HG03139 (cell line): ENCODE data around the gene EPRS1.

Experiments used
- ATAC-seq: cut with Tn5 transposase; IDR thresholded peaks from one replicate; pipeline ENCODE4 v1.9.1; 2021; ENCODE audit not compliant: unreplicated experiment

The EPRS1 gene

GRCh38 chr1:220046052-220046930 is at the start of gene EPRS1:
Gene EPRS1, minus strand, starts transcription at chr1:220046505. Its CDS starts 117 bp downstream, at chr1:220046388.
- ATAC-seq = peak; percentile 99

GRCh38 chr1:220094016-220094911 is 48.0 kb upstream of the EPRS1 start, which contains the start of gene IARS2:
Gene IARS2, plus strand, starts transcription at chr1:220094132. Its CDS starts 85 bp downstream, at chr1:220094217.
- peak; percentile 55 for ATAC-seq

DNA sequence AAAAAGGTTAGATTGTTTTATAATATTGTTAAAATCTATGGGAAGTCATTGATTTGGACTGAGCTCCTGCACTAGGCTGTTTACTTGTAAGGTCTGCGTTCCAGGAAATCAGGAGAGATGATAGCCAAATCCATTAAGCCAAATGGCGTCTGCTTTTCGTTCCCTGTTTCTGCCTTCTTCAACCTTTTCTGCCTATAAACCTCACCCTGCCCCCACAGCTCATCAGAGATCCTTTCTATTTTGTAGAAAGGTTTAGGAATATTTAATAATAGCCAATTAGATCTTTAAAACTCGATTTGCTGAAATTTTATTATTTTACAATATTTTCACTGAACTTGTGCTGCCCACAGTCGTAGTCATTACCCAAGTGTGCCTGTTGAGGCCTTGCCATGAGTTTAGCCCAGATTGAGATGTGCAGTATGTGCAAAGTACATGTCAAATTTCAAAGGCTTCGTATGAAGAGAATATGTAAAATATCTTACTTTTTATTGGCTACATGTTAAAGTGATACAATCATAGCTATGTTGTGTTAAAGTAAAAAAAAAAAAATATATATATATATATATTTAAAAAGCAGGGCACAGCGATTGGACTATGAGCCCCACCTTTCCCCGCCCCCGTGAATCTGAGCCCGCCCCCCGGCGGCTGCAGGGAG is 47.2 kb upstream of the EPRS1 start:
- peak; percentile 3 for ATAC-seq

- ATAC-seq = no peak
These were observed 46.4 kb upstream of the EPRS1 start for GRCh38 chr1:220092694-220093093.

DNA sequence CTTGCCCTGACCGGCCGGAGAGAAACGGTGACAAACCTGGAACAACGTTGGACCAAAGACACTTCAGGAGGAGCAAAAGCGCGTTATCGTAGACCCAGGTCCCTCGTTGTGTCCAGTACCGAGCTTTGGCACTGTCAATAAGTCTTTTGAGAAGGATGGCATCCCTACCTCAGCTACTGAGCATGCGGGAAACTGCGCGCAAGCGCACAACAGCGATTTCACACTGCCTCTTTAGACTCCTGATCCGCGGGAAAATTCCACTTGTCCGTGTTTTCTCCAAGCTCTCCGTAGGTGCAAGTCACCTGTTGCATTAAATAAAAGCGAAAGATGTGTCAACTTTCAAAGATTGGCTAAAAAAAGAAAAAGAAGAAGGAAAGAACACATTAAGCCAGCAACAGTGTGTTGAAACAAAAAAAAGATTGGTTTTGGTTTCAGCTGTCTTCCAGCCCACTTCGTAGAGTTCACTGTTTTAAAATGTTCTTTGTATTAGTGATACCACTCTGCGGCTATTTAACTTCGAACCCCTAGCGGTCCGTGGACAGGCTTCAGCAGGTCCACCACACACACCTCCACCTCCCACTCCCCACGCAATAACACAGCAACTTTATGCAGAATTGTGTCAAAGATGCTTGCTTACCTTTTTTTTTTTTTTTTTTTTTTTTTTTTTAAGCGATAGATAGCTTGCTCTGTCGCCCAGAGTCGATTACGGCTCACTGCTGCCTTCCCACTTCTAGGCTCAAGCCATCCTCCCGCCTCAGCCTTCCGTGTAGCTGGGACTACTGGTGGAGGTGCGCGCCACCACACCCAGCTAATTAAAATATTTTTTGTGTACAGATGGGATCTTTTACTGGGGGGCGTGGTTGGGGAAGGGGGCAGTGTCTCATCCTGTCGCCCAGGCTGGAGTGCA is 43.6 kb upstream of the EPRS1 start, which contains the start of gene BPNT1:
Gene BPNT1 (minus strand): TSS at position 139 of the 907 bp plus-strand sequence. CDS start 9,942 bp downstream, outside the sequence.
- peak; percentile 60 for ATAC-seq

GRCh38 chr1:220086261-220086686 is 40.0 kb upstream of the EPRS1 start:
- peak; percentile 38 for ATAC-seq

- ATAC-seq = no peak
These were observed 38.2 kb upstream of the EPRS1 start for GRCh38 chr1:220084460-220084859.

- no peak for ATAC-seq
These were observed 31.6 kb upstream of the EPRS1 start for GRCh38 chr1:220077887-220078286.

DNA sequence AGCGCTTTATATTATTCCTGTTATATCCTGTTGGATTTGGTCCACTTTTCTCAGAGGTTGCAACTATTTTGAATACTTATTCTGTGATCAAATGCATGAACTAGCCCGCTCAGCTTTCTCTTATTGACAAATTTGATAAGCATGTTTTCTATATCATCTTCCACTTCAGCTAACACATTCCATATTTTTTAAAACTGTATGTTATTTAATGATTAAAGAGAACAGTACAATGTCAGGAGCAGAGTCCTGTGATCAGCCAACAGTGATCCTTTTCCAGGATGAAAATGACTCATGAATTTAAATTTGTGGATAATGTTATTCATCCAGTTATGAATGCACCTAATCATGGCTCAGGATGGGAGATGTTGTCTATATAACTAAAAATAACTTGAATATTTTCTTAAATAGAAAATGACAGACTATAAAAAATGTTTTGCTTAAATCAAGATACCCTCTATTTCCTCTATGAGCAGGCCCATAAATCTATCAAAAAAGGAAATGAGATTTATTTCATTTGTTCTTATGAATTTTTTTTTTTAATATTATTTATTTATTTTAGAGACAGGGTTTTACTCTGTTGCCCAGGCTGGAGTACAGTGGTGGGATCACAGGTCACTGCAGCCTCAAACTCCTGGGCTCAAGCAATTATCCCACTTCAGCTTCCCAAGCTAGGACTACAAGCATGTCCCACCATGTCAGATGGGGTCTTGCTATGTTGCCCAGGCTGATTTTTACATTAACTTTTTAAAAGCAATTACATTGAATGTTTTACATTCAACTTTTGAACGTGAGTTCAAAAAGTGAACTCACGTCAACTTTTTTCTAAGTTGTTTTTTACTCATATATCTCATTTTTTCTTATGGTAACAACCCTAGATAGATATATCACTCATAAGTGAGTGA is 30.8 kb upstream of the EPRS1 start:
- ATAC-seq = no peak

DNA sequence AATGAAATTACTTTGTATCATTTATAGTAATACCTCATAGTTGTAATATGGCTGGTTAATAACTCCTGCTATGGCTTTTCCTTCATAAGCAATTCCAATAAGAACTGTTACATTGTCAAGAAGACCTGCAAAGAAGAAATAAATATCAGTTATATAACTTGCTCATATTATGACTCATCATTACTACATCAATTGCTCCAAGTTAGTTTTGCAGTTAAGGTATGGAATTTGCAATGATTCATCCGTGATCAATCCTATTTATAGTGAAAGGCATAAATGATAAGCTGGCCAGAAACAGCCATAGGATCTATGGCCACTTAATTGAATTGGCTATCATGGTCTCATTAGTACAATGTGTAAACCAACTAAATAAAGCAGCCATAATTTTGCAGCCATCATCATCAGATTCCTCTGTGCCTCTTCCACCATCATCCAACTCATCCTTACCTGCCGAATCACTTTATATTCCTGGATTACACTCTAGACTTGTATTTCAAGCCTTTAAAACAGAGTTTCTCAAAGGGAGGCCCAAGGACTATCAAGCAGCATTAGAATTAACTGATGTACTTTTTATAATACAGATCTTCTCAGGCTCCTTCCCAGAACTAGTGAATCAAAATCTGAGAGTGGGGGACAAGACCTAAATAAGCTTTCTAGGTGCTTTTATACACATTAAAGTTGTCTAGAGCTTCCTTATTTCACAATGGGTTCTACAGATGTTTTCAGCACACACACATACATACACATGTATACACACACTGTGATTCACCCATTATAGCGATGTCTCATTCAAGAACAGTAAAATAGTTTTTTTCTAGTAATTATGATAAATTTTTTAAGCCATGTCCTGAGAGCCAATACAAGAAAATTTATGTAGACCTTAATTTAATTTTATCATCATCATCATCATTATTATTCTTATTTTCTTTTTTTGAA is 21.2 kb upstream of the EPRS1 start:
- ATAC-seq = no peak

GRCh38 chr1:220062629-220063028 is 16.3 kb upstream of the EPRS1 start:
- no peak for ATAC-seq

DNA sequence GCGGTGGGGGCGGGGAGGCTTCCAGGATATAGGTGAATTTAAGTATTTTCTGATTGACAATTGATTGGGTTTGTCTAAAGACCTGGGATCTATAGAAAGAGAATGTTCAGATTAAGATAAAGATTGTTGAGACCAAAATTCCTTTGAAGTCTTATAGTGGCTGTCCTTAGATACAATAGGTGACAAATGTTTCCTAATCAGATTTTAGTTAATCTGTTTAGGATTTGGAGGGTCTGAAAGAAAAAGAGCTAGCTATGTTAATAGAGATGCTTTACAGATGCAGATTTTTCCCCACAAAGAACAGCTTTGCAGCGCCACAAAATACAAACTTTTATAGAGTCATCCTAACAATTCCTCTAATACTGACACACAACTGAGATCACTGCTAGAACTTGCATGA is 14.6 kb upstream of the EPRS1 start:
- ATAC-seq = no peak

- ATAC-seq = no peak
These were observed 10.1 kb upstream of the EPRS1 start for GRCh38 chr1:220056374-220056773.

DNA sequence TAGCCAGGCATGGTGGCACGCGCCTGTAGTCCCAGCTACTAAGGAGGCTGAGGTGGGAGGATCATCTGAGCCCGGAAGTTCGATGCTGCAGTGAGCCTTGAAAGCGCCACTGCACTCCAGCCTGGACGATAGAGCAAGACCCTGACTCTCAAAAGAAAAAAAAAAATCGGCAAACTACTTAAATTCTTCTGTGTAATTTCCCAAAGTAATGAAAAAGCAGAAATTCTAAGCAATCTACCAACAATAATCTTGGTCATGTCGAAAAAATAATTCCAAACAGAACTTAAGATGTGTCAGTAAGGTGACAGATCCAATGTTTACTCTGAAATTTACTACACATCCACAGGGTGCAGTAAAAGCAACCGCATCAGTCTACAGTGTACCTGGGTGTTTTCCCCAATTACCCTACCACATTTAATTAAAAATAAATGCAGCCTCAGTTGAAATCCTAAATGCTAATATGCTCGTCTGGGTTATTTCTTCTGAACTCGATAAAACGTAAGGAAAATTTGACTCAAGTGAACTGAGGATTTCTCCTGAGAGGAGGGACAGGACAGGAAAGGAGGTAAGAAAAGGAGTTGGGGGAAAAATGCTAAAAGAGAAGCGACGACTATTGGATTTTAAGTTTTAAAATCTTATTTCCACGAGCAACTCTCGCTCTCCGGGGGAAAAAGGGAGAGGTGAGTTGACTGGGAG is 801 bp downstream of the EPRS1 start:
- ATAC-seq = no peak

DNA sequence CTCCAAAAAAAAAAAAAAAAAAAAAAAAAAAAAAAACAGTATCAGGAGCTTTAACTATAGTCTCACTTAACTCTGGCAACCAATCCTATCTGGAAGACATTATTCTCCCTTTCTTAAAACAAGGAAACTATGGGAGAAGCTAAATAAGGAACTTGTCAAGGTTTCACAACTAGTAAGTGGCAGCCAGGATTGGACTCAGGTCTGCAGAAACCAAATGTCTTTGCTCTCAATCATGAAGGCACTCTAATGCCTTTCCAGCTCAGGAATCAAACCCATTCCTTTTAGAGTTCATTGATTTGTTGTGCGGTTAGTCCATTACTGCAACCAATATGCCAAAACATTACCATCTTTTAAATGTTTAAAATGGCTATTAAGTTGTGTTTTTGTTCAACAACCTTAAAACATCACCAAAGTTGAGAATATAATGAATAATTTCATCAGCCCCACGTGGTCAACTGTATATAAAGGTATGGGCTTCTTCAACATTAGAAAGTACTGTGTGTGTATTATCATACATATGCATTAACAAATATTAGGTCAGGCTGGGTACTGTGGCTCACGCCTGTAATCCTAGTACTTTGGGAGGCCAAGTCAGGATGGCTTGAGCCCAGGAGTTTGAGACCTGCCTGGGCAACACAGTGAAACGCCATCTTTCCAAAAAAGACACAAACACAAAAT is 1.5 kb downstream of the EPRS1 start:
- no peak for ATAC-seq

DNA sequence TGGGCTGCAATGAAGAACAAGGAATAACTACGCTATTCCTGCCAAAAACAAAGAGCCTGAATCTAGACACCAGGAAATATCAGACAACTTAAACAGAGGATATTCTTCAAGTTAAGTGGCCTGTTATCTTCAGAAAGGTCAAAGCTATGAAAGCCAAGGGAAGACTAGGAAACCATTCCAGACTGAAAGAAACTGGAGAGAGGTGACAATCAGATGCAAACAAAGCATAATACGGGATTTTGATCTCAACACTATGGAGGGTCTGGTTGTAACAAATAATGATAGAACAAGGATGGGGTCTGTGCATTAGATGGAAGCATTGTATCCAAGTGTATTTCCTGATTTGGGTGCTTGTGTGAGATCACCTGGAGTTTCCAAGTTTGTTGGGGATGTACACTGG is 2.7 kb downstream of the EPRS1 start:
- no peak for ATAC-seq
